ENCODE data around the gene DCANP1.

- TF ChIP-seq CTCF (IDR thresholded peaks at IDR 0.05; ENCODE audit: poor library complexity), result peak; percentile 87
- TF ChIP-seq EZH2 (IDR thresholded peaks at IDR 0.05; ENCODE audit: borderline replicate concordance), result no peak
Measured at GRCh38 chr5:135466178-135467050, 19.3 kb upstream of the DCANP1 start.
